ENCODE data around the gene PDE4D.

DNA sequence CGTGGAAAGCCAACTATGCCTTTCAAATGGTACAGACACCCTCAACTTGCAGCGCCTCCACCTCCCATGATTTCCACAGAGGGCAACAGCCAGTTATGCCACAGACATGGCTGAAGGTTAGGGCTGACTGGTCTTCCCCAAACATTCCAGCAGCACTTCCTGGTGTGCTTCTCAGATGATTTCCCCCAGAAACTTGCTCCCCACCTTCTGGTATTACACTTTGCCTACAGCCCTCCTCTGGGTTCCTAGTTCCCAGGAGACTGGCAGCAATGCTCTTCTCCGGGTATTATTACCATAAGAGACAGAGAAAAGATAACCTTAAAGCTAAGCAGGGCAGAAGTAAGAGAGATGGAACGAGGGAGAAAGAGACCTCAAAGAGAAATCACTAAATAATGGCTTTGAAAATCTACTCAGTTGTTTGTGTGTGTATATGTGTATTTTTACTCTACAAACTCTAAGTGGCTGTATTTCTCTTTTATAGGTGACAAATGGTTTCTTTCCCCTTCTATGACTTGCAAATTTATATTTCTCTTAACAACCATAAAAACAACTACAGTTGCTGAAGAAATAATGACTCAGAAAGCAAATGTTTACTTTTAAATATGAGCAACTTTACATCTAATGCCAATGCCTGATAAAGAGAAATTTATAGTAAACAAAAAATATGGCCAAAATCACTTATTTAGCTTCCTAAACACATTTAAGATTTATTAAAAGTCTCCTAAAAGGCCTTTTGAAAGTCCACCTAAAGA lies 133.8 kb downstream of the PDE4D start:
- TF ChIP-seq, protein P1, sequence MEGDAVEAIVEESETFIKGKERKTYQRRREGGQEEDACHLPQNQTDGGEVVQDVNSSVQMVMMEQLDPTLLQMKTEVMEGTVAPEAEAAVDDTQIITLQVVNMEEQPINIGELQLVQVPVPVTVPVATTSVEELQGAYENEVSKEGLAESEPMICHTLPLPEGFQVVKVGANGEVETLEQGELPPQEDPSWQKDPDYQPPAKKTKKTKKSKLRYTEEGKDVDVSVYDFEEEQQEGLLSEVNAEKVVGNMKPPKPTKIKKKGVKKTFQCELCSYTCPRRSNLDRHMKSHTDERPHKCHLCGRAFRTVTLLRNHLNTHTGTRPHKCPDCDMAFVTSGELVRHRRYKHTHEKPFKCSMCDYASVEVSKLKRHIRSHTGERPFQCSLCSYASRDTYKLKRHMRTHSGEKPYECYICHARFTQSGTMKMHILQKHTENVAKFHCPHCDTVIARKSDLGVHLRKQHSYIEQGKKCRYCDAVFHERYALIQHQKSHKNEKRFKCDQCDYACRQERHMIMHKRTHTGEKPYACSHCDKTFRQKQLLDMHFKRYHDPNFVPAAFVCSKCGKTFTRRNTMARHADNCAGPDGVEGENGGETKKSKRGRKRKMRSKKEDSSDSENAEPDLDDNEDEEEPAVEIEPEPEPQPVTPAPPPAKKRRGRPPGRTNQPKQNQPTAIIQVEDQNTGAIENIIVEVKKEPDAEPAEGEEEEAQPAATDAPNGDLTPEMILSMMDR (IDR thresholded peaks at IDR 0.05) = no peak
- no peak for TF ChIP-seq POLR2AphosphoS5 (IDR thresholded peaks at IDR 0.05)
- TF ChIP-seq EP300 (IDR thresholded peaks at IDR 0.05) = no peak
